Urothelium cell line (cell line): ENCODE measurements around the gene MGME1.
"Not testable (repeated sequence)": the region's sequence is repeated elsewhere in the genome, so short reads cannot be mapped to it uniquely, and the experiment has no call there.

Experiments used
- DNase-seq: peaks from one replicate; pipeline ENCODE4 v3.0.0; 2011; ENCODE audit warnings: low spot score, mixed read lengths
- FAIRE-seq: peaks from 2 replicates; lab custom pipeline; 2011; peaks lifted over from hg19 to GRCh38; lab: Jason Lieb, UNC

MGME1 gene

DNA sequence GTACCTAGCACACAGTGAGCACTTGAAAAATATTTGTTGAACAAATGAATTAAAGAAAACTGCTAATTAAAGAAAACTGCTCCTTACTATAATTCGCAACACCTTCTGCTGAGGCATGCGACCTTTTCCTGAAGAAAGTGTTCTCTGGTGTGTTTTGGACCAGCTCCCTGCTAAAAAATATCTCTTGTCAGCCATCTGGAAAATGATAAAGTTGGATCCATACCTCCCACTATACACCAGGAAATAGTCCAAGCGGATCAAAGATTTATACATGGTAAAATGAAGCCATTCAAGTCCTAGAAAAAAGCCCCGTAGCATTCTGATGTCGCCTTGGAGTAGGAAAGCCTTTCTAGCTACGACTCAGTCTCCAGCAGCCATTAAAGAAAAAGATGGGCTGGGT, 45.6 kb downstream of the MGME1 start:
- FAIRE-seq (no peak), DNase-seq (no peak)

DNA sequence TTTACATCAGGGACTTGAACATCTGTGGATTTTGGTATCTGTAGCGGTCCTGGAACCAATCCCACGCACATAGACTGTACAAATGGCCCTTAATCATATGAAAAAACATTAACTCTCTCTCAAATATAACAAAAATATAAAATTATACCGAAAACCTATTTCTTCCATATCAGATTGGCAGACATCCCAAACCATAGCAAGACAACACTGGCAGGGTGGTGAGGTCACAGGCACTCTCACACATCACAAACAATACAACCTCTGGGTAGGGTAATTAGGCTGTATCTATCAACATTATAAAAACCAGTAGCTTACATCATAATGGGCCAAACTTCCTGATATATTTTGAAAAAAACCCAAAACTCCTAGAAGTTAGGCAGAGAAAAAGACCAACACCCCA, 48.0 kb downstream of the MGME1 start:
- FAIRE-seq (no peak), DNase-seq (no peak)

DNA sequence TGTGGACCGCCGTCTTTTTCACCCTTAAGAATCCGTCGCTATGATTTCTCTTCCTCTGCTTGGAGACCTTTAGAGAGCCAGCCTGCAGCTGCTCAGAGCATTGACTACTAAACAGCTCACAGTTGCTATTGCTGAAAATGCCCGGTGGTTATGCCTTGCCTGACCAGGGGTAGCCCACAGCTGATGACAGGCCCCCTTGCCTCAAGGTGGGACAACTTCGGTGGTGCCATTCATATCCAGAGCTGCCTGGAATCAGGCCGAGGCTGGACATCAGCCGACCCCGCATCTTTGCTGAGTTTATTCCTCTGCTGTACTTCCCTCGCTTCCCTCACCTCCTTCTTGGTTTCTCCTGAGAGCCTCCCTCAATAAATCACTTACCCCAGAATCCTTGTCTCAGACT, 49.3 kb downstream of the MGME1 start:
- no peak for DNase-seq
- no peak for FAIRE-seq

DNA sequence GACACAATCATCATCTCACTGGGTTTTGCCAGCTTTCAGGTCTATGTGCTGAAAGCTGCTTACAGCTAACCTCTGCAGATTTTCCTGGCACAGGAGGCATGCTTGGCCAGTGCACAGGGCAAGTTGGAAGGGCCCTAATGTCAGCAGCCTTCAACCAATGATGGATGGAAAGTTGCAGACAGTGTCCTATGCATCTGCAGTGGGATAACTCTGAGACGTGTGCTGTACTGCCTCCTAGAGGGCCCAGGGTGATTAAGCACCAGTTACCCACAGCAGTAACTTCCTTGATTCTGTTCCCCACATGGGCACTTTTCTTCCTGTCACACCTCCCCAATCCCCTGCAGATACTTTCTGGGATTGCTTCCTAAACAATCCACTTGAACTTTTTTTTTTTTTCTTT, 50.2 kb downstream of the MGME1 start:
- no peak for DNase-seq
- FAIRE-seq = no peak

DNA sequence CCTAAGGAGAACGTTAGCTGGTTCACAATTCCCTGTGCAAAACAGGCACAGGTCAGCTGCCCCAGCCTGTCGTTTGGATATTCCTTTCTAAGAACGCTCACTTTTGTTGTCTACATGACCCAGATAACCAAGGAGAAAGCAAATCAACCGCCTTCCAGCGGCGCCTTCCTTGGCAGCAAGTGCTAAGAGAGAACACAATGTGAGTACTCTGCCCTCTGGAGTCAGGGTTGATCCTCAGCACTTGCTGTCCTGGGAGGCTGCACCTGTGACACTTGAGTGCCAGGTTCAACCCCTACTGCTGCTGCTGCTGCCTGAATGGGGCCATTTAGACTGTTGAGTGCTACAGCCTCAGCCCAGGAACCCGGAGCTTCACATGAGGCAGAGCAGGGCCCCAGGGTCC, 52.1 kb downstream of the MGME1 start:
- no peak for FAIRE-seq
- no peak for DNase-seq

DNA sequence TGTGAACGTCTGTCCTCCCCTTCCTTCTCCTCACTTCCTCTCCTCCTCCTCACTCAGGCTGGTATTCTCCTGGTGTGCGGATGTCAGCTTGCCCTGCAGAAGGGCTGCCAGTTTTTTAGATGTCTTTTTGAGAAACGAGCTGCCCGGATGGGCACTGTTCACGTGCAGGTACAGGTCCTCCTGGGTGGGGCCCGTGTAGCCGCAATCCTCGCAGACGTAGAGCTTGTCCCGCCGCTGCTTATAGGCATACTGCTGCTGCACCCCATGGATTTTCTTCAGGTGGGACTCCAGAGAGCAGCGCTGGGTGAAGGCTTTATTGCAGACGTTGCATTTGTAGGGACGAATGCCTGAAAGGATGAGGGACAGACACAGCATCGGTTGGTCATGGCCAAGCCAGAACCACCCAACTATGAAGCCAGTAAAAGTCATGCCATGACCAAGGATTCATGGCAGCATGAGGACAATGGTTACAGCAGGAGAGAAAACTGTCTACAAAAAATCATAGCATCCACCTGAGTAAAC, 55.8 kb downstream of the MGME1 start:
- no peak for DNase-seq
- FAIRE-seq = no peak

DNA sequence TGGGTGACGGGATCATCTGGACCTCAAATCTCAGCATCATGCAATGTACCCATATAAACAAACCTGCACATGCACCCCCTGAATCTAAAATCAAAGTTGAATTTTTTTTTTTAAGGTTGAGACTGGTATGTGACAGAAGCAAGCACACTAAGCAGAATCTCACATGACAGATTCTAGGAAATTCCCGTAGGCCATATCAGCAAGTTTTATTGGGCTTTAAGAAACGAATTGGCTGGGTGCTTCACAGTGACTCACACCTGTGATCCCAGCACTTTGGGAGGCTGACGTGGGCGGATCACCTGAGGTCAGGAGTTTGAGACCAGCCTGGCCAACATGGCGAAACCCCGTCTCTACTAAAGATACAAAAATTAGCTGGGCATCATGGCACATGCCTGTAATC, 58.2 kb downstream of the MGME1 start:
- DNase-seq, FAIRE-seq: not testable (repeated sequence)

DNA sequence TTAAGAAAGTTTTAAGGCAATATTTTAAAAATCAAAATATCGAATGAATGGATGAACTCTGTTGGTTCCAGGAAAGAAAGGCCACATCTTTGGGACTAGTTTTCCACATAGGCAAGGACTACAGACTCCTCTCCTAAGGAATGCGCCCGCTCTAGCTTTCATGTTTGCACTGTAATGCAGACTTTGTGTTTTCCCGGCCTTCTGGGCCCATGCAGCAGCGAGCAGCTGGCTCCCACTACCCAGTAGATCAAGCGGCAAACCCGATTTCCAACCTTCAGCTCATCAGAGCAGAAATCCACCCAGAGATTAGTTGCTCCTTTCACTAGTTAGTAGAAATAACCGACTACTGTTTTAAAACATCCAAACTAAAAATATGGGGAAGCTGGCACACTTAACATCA, 61.2 kb downstream of the MGME1 start:
- FAIRE-seq (no peak), DNase-seq (no peak)

DNA sequence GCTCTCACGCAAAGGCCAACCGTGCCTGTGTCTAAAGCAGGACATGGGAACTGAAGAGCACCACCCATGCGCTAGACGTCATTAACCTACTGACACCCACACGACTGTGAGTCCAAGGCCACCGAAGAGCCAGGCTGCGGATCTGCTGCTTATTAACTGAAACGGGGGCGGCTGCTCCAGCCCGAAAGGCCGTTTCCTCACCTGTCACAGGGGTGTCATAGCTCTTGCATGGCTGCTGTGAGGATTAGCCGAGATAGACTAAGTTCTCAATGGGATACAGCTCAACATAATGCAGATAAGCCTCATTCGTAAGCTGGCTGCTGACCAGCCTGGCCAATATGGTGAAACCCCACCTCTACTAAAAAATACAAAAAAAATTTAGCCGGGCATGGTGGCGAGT, 62.2 kb downstream of the MGME1 start:
- FAIRE-seq (no peak), DNase-seq (no peak)

DNA sequence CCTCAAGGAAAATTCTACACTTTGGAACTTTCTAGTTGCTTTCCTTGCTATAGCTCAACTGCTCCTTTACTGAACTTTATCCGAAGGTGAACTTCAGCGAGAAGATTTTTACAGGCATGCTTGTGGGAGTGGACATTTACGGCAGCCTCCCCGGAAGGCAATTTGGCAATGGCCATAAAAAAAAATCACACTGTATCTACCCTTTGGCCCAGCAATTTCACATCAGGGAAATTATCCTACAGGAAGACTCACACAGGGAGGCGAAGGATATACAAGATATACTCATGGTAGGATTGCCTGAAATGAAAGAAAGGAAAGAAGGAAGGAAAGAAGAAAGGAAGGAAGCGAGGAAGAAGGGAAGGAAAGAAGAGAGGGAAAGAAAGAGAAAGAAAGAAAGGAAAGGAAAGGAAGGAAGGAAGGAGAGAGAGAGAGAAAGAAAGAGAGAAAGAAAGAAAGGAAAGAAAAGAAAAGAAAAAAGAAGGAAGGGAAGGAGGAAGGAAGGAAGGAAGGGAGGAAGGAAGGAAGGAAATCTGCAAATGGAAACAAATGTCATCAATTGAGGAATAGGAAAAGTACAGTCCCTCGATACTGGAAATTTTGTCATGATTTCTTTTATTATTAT, 63.2 kb downstream of the MGME1 start:
- DNase-seq = no peak
- FAIRE-seq = no peak

DNA sequence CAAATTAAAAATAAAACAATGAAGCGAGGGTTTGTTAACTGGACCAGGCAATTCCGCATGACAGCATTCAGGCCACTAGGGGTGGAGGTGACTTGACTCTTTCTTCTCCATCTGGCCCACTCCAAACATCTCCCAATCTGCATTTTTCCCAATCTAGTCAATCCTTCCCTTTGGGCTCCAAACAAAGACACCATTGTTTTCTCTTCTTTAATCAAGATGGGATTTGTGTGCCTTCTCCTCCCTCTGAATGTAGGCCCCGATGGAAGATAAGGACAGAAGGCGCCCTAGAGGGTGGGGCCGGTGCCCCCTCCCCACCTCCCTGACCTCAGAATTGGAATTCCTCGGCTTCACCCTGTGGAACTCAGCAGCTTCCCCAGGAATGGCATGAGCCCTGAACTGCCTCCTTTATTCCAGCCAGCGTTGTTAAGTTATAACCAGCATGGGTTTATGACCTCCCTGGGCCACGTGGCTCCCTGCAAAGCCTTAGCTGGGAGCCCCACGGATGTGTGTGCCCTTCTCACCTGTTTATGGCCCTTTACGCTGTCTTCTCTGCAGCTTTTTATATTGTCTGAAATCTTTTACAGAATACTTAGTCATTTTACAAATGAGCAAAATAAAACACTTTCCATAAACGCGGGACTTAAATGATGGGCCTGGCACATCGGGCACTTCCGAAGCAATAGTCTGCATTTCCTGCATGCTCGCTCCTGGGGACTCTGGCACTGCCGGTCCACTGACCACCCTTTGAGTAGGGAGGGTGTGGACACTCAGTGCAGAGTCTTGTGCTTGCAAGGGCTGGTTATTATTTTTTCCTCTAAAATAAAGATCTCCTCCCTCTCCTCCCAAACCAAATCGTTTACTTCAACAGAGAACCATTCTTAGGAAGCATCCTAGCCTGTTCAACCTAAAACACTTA, 64.4 kb downstream of the MGME1 start:
- DNase-seq (peak; percentile 54), FAIRE-seq (no peak)

DNA sequence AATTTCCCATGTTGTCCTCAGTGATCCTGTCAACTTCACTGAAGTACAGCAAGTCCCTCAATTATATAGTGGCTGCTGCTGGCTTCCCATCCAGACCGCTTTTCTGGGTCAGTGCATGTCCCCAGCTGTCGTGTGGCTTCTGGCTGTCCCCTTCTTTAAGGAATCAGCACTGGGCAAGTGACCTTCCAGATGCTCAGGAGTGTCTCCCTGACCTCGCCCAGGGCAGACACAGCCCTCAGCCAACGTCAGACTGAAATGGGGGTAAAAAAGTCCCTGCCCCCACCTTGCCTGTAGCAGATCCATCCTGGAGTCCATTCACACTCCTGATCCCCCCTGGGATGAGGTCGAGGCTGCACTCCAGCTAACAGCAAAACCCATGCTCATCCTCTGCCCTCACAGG, 65.2 kb downstream of the MGME1 start:
- FAIRE-seq (no peak), DNase-seq (no peak)

DNA sequence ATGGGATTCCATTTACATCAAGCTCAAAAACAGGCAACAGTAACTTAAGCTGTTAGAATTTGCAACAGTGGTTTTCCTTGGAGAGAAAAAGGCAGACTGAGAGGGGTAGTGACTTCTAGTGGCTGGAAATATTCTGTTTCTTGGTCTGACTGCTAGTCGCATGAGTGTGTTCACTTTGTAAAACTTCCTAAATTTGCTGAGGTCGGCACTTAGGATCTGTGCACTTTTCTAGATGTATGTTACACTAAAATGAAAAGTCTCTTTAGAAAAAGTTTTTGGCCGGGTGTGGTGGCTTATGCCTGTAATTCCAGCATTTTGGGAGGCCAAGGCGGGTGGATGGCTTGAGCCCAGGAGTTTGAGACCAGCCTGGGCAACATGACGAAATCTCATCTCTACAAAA, 70.2 kb downstream of the MGME1 start:
- FAIRE-seq = no peak
- no peak for DNase-seq
